Dermis microvascular lymphatic vessel endothelial cell (primary cell): ENCODE data around the gene ZFR2. TPM values are rescaled to one million over a fixed set of nuclear protein-coding genes. Genes with fewer than 3 reads are reported as not detected.
"Not testable (repeated sequence)": the region's sequence is repeated elsewhere in the genome, so short reads cannot be mapped to it uniquely, and the experiment has no call there.

Experiments used
- DNase-seq, 2 donors: peaks; one replicate each; pipeline versions ENCODE4 v3.0.0 to v3.0.0-alpha.2; 2010; ENCODE audit warnings: low read depth in 2 of 2
- total RNA-seq: library from RNA; depleted of rRNA; stranded (reverse); fragments of >200 nt; gene quantifications from 2 replicates; pipeline ENCODE4 v1.2.1, GENCODE V29; 2014

ZFR2 gene
- 0.13 TPM in 1 of 2 replicates, not detected in the other for total RNA-seq

- no peak for DNase-seq
Observed at GRCh38 chr19:3868770-3869456, at the start of gene ZFR2. Gene ZFR2, minus strand, starts transcription at chr19:3869038. Its CDS starts 21 bp downstream, at chr19:3869017.

GRCh38 chr19:3916033-3916432, 47.2 kb upstream of the ZFR2 start:
- DNase-seq = no peak

DNA sequence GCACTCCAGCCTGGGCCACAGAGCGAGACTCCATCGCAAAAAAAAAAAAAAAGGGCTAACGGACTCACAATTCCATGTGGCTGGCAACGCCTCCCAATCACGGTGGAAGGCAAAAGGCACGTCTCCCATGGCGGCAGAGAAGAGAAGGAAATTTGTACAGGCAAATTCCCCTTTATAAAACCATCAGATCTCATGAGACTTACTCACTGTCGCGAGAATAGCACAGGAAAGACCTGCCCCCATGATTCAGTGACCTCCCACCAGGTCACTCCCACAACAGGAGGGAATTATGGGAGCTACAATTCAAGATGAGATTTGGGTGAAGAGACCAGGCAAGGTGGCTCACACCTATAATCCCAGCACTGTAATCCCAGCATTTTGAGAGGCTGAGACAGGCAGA, 45.4 kb upstream of the ZFR2 start:
- DNase-seq = no peak

GRCh38 chr19:3910105-3910504, 41.3 kb upstream of the ZFR2 start:
- DNase-seq = no peak

- no peak for DNase-seq
Observed at GRCh38 chr19:3908266-3909054, 39.6 kb upstream of the ZFR2 start.

- DNase-seq = no peak
Observed at GRCh38 chr19:3907626-3908265, 38.9 kb upstream of the ZFR2 start.

DNA sequence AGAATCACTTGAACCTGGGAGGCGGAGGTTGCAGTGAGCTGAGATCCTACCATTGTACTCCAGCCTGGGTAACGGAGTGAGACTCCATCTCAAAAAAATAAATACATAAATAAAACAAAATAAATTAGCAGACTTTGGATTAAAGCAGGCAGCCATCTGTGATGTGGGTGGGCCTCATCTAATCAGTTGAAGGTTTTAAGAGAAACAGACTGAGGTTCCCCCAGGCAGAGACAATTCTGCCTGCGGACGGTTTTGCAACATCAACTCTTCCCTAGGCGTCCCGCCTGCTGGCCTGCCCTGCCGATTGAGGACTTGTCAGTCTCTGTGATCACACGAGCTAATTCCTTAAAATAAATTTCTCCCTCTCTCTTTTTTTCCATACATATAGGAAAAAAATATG, 35.4 kb upstream of the ZFR2 start:
- DNase-seq = no peak

DNA sequence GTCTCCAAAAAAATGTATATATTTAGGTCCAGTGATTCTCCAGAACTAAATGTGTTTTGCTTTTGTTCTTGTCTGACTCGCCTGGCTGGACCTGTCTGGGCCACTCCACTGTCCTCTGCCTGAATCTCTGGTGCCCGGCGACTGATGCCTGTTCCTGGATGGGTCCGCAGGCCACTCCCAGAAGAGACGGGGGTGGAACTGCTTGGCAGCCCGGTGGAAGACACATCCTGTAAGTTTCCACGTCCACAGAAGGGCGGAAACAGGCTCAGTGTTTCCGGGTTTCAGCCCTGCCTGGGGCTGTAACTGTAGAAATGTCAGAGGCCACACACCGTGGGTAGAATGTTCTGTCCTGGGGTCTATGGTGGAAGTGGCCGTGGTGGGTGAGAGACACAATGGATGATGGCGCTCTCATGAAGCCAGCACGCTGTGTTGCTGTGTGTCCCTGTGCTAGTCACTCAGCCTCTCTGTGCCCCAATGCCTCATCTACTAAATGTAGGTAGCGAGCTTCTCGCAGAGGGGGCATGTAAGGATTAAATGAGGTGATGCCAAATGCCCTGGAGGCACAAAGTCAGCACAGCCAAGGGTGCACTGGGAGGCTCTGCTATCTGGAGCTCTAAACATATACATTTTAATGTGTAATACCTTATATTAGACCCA, 33.6 kb upstream of the ZFR2 start:
- no peak for DNase-seq

GRCh38 chr19:3899531-3900294, 30.9 kb upstream of the ZFR2 start:
- DNase-seq = no peak

GRCh38 chr19:3898426-3898825, 29.6 kb upstream of the ZFR2 start:
- DNase-seq = no peak

GRCh38 chr19:3897936-3898335, 29.1 kb upstream of the ZFR2 start:
- no peak for DNase-seq

DNA sequence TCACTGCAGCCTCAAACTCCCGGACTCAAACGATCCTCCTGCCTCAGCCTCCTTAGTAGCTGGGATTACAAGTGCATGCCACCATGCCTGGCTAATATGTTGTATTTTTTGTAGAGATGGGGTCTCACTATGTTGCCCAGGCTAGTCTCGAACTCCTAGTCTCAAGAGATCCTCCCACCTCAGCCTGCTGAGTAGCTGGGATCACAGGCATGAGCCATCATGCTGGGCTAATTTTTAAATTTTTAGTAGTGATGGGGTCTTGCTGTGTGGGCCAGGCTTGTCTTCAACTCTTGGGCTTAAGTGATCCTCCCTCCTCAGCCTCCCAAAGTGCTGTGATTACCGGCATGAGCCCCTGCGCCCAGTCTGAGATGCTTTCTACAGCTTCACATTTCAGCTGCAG, 26.9 kb upstream of the ZFR2 start:
- no peak for DNase-seq

GRCh38 chr19:3894959-3895358, 26.1 kb upstream of the ZFR2 start:
- DNase-seq = not testable (repeated sequence)

DNA sequence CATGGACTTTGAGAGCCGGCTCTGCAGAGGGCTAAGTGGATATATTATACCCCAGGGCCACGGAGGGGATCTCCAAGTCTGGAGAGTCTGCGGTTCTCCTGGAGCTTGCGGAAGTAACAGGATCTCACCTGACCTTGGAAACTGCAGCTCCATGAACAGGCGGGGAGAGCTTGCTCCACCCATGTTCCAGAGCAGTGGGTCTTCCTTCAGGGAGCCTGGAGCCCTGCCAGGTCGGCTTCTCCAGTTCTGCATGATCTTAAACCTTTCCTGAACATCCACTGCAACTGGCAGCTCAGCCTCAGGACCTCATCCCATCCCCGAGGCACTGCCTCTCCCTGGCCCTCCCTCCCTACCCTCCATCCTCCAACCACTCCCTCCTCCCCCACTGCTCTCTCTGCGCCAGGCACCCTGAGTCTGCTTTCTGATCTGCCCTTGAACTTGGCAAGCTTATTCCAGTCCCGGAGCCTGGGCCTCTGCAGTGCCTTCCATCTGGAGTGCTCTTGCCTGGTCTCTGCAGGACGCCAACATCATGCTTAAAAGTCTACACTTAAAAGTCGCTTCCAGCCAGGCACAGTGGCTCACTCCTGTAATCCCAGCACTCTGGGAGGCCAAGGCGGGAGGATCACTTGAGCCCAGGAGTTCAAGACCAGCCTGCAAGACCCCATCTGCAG, 24.8 kb upstream of the ZFR2 start:
- no peak for DNase-seq

GRCh38 chr19:3890591-3890990, 21.8 kb upstream of the ZFR2 start:
- DNase-seq = no peak

DNA sequence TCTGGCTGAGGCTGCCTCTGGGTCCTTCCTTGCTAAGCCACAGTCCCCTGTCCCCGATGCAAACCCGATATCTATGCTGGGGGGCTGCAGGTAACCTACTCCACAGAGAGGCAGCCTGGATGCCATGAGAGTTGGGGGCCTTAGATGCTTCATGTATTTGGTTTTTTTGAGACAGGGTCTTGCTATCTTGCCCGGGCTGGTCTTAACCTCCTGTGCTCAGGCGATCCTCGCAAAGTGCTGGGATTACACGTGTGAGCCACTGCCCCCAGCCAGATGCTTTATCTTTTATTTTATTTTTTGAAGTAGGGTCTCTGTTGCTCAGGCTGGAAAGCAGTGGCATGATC, 13.2 kb upstream of the ZFR2 start:
- DNase-seq = no peak

DNA sequence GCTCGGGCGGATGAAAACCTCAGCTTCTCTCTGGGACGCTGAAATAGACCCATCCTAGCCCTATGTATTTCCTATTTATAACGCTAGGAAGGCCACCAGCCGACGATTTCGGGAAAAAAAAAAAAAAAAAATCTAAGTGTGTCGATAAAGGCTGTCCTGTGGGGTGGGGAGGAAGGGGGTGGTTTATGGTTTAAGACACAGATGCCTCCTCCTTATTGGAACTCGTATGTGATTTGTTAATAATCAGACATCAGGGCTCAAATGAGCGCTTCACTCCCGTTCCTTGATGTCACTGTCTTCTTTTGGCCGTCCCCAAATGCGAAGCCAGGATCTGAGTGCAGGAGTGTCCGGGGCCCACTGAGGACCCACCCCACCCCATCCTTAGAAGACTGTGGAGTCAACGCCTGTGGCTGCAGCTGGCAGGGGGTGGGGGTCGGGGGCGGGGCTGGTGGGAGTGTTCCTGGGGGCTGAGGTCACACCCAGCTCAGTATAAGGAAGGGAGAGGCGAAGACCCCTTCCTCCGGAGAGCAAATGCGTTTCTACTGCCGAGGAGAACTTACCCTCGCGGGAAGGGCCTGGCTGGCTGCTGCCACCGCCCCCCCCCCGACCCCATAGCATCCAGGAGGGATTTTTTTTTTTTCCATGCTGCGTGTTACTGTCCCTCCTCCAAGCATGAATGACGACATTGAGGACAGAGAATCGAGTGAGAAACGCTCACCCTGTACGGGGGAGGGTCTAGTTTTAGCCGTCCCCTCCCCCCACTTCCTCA, 12.6 kb upstream of the ZFR2 start:
- DNase-seq = no peak

GRCh38 chr19:3880471-3881271, 11.8 kb upstream of the ZFR2 start, which contains the start of gene ATCAY:
Gene ATCAY, plus strand, starts transcription at chr19:3880685. Its CDS starts 5,083 bp downstream, at chr19:3885768.
- DNase-seq = no peak

GRCh38 chr19:3879656-3880055, 10.8 kb upstream of the ZFR2 start:
- no peak for DNase-seq
